ENCODE data around the gene ARRDC1. TPM values are rescaled to one million over a fixed set of nuclear protein-coding genes. Genes with fewer than 3 reads are reported as not detected.
"Not testable (repeated sequence)": the region's sequence is repeated elsewhere in the genome, so short reads cannot be mapped to it uniquely, and the experiment has no call there.

Gene ARRDC1
- total RNA-seq, 1 donor from 2014 or later = 110 TPM

DNA sequence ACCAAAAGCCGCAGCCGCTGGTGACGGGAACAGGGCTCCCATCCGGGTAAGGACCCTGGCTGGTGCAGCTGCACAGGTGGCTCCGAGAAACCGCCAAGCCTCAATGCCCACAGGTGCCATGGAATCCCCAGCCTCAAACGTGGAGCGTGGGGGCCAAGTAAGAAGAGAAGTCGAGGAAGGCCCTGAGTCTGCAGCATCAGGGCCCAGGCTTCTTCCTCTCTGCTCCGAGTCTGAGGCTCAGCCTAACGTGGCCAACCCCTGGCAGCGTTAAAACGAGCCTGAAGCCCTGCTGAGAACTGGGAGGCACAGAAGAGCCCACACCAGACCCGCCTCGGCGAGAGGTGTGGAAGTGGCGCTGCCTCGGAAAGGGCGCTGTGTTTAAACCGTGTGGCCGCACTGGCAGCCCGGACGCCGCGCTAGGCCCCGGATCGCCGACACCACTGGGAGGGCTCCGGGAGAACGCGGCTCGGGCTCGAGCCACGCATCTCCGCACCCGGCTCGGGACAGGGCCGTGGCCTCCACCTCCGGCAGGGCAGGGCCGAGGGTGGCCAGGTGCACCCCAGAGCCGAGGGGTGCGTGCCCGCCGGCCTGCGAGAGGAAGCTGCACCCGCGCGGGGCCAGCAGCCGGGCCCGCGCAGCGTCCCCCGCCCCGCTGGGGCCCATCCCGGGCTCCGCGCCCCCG lies 15.9 kb upstream of the ARRDC1 start:
- no peaks in the 10 kb centered on the region for H3K27me3 ChIP-seq (ENCODE audit: control insufficient read depth, insufficient read depth, low read length)

DNA sequence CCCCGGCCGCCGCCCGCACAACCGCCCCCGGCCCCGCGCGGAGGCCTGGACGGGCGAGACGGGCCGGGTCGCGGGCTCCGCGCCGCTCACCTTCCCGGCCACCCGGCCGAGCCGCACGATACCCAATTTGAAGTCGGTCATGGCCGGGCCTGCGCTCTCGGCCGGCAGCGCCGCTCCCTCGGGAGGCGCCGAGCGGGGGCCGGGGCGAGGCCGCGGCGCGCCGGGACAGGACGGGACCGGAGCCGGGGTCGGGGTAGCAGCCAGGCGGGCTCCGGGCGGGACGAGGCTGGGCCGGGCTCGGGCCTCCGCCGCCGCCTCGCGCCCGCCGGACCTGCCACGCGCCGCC lies 15.4 kb upstream of the ARRDC1 start:
- H3K27me3 ChIP-seq (ENCODE audit: control insufficient read depth, insufficient read depth, low read length) = no peaks in the 10 kb centered on the region
- peaks cover 2% of the 10 kb centered on the region for H3K36me3 ChIP-seq (ENCODE audit: control insufficient read depth, insufficient read depth, low read length)
- no peak for TF ChIP-seq CTCF (IDR thresholded peaks at IDR 0.05; ENCODE audit: insufficient read depth, low read length, poor library complexity, severe bottlenecking)
- H3K4me3 ChIP-seq (ENCODE audit: low read depth, low read length) = peak overlapping the region; percentile 59
- no peak for DNase-seq (ENCODE audit: low read depth)

More for the DNA sequence above, 15.9 kb upstream of the ARRDC1 start:
- no peak for TF ChIP-seq CTCF (IDR thresholded peaks at IDR 0.05; ENCODE audit: insufficient read depth, low read length, poor library complexity, severe bottlenecking)
- Histone ChIP-seq H3K4me3 (ENCODE audit: low read depth, low read length) (peak overlapping the region; percentile 59), H3K36me3 (ENCODE audit: control insufficient read depth, insufficient read depth, low read length) (peaks cover 2% of the 10 kb centered on the region)
- no peak for DNase-seq (ENCODE audit: low read depth)

- no peaks in the 10 kb centered on the region for H3K27me3 ChIP-seq (ENCODE audit: control insufficient read depth, insufficient read depth, low read length)
- DNase-seq (ENCODE audit: low read depth) = no peak
- peak within 1 kb of the TSS; percentile 87 for H3K4me3 ChIP-seq (ENCODE audit: low read depth, low read length)
- peaks cover 2% of the 10 kb centered on the region for H3K36me3 ChIP-seq (ENCODE audit: control insufficient read depth, insufficient read depth, low read length)
- TF ChIP-seq CTCF (IDR thresholded peaks at IDR 0.05; ENCODE audit: insufficient read depth, low read length, poor library complexity, severe bottlenecking) = peak; percentile 20
Observed at GRCh38 chr9:137590469-137591383, 14.8 kb upstream of the ARRDC1 start, which contains the start of gene ZMYND19. Gene ZMYND19 (minus strand): TSS chr9:137590512. CDS start chr9:137590263, 249 bp downstream.

DNA sequence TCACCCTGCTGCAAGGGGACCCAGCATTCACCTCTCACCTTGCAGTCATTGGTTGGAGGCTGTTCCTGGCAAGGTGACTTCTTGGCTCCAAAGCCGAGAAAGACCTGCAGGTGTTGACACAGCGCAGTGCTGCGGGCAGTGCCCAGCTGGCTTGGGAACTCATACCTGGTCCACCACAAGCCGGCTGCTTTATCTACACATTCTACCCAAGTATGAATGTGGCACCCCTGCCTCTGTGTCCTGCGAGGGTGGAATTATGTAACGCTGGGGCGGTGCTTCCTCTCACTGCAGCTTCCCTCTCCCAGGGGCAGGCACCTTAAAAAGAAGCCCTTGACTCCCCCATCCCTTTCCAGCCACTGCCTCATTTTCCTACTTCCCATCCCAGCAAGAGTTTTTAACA lies 12.7 kb upstream of the ARRDC1 start:
- no peaks in the 10 kb centered on the region for H3K27me3 ChIP-seq (ENCODE audit: control insufficient read depth, insufficient read depth, low read length)
- TF ChIP-seq CTCF (IDR thresholded peaks at IDR 0.05; ENCODE audit: insufficient read depth, low read length, poor library complexity, severe bottlenecking) = no peak
- H3K4me3 ChIP-seq (ENCODE audit: low read depth, low read length) = no peak overlapping the region
- H3K36me3 ChIP-seq (ENCODE audit: control insufficient read depth, insufficient read depth, low read length) = peaks cover 2% of the 10 kb centered on the region
- no peak for DNase-seq (ENCODE audit: low read depth)

- Histone ChIP-seq H3K4me3 (ENCODE audit: low read depth, low read length) (no peak overlapping the region), H3K27me3 (ENCODE audit: control insufficient read depth, insufficient read depth, low read length) (no peaks in the 10 kb centered on the region), H3K36me3 (ENCODE audit: control insufficient read depth, insufficient read depth, low read length) (peaks cover 2% of the 10 kb centered on the region)
- DNase-seq (ENCODE audit: low read depth) = no peak
- TF ChIP-seq CTCF (IDR thresholded peaks at IDR 0.05; ENCODE audit: insufficient read depth, low read length, poor library complexity, severe bottlenecking) = no peak
Observed at GRCh38 chr9:137593176-137593575, 12.3 kb upstream of the ARRDC1 start.

DNA sequence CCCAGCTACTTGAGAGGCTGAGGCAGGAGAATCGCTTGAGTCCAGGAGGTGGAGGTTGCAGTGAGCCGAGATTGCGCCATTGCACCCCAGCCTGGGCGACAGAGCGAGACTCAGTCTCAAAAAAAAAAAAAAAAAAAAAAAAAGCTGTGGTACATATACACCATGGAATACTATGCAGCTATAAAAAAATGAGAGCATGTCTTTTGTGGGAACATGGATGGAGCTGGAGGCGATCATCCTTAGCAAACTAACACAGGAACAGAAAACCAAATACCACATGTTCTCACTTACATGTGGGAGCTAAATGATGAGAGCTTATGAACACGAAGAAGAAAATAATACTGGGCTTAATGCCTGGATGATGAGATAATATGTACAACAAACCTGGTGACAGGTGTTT lies 8.9 kb upstream of the ARRDC1 start:
- not testable (repeated sequence) for H3K4me3 ChIP-seq (ENCODE audit: low read depth, low read length); H3K36me3 ChIP-seq (ENCODE audit: control insufficient read depth, insufficient read depth, low read length); DNase-seq (ENCODE audit: low read depth); H3K27me3 ChIP-seq (ENCODE audit: control insufficient read depth, insufficient read depth, low read length)
